Stimulated activated CD4-positive, alpha-beta T cell treated with anti-CD3 and anti-CD28 coated beads, Interleukin-12 subunit alpha, Interleukin-12 subunit beta, amount 100 ng/mL, for 48 hours (primary cell): Measurements from ENCODE around the gene ZNF746.
"Not testable (repeated sequence)": the region's sequence is repeated elsewhere in the genome, so short reads cannot be mapped to it uniquely, and the experiment has no call there.

ENCODE experiments used
- DNase-seq, 3 donors: peaks; one replicate each; pipeline ENCODE4 v3.0.0-alpha.2; 2020; ENCODE audit warnings: low read depth in 2 of 3, low spot score in 1 of 3

Gene ZNF746

DNA sequence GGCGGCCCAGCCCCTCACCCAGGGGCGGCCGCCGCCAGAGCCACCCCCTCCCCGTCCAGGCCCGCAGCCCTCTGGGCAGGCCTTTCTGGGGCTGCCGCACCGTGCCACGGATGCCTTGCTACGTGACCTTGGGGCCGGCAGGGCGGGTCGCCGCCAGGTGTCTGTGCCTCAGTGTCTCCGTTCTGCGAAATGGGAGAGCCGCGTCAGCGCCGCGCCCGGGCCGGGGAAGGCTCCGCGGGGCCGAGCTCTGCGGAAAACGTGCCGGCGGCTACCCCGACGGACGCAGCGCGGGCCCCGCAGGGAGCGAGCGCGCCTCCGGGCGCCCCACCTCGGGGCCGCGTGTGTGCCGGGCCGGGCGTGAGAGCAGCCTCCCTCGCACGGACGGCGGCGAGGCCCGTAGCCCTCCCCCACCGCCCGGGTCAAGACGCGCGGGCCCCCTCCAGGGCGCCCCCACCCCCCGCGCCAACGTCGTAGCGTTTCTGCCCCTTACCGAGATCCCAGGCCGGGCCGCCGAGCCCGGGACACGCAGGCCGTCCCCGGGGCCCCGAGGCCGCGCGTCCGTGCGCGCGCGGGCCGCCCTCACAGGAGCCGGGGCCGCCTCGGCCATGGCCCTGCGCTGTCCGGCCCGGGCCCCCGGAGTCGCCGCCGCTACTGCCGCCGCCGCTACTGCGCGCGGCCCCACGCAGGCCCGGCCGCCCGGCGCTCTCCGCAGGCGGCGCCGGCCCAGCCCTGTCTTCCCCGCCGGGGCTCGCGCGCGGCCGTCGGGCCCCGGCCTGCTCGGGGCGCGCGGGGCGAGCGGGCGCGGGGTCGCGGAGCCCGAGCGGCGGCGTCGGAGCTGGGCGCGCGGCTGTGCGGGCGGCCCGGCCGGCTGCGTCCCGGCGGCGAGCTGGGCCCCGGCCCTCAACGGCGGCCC is 37.8 kb downstream of the ZNF746 start:
- peak in 2 of 3 donors; percentile 8 for DNase-seq

DNA sequence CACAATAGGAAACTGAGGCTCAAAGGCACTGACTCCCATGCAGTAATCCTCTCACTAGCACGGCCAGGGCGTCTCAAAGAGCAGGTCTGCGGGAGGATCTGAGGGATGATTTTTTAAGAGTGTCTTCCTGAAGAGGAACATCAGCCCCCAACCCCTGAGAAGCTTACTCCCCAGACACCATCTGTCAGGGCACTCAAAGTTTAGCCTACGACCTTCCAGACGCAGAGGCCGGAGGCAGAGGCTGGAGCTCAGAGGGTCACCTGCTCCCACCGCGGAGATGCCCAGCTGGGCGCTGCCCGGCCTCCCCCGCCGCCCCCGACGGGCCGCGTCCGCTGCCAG is 38.4 kb downstream of the ZNF746 start:
- DNase-seq, result no peak

DNA sequence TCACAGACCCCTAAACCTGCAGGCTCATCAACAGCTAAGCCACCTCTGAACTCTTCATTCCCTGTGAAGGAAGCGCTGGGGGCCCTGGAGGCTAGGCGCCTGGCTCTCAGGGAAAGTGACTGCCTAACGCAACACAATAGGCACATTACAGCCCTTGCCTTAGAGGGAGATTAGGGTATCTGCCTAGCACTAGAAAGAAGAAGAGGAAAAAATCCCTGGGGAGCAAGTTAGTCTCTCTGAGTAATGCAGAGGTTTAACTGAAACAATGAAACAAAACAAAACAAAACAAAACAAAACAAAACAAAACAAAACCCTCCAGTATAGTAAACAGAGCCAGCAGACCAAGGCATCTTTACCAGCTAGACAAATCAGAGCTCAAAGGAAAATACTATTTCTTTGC is 39.4 kb downstream of the ZNF746 start:
- DNase-seq, result no peak

DNA sequence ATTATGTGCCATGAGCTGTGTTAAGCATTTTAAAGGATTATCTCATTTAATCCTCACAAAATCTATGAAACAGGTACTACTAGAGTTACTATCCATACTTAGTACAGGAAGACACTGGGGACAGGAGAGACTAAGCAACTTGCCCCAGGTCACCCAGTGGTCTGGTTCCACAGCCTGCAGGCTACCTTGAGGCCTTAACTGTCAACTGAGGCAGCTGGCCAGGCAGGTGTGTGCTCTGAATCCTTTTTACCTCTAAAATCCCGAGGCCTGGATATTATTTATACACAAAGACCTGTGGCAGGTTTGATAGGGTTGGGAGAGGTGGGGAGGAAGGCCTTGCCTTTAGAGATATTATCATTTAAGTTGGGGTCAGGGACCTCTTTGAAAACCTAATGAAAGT is 39.8 kb downstream of the ZNF746 start:
- no peak for DNase-seq

DNA sequence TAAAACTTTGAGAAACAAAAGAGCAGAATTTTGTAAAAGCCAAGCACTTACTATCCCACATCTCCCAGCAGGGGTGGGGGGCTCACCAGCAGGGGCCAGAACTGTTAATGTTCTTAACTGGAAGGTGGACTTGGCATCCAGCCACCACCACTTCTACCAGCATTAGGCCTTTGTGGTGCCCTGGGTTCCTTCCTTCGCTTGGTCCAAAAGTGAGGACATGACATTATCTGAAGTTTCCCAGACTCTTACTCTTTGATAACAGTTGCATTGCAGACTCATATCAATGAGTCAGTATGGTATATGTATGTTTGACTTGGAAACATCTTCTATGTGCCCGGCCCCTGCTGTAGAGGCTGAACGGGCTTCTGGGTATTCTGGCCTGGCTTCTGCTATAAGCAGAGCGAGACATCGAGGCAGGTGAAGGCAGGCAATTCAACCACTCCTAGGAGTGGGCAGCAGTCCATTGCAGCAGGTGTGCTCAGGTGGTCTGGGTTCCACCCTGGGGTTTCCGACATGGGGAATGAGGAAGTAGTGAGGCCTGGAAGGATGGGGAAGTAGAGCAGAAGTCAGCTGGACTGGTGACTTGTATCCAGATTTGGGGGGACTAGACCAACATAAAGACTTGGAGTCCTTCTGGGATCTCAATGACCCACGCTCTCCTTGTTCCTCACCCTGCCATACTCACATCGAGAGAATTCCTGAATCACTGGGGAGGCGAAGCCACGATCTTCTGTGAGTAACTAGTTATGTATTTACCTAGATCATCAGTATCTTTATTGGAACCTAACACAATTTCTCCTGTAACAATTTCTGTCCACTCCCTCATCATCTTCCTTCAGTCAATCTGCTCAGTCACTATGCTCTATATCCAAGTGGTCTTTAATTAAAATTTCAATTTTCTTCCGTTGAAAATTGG is 40.8 kb downstream of the ZNF746 start:
- DNase-seq, result no peak

DNA sequence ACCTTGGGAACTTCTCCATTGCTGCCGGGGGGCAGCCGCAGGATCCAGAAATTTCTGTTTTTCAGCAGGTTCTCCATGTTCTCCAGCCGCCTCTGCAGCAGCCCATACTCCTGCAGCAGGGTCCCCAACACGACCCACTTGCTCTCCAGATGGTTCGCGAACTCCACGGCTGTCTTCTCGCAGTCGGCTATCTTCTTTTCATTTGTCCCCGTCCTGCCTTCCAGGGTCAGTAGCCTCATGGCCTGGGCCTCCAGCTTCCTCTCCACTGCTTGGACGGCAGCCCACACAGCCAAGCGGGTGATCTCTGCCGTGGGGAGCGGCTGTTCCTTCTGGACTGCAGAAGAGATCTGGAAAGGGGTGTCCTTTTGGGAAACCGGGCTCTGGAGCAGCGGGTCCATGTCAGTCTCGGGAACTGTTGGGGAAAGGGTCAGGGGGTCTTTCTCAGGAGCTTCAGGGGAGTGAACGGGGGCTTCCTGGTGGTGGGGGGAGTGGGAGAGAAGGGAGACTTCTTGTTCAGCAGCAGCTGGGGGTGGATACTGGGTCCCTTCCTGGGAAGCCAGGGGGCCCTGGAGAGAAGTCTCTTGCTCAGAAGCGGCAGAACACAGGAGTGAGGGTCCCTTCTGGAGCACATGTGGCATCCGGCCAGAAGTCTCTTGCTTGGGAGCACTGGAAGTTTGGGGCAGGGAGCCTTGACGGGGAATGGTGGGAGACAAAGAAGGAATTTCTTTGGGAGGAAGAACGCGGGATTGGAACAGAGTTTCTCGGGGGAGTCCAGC is 42.2 kb downstream of the ZNF746 start:
- DNase-seq, result no peak

DNA sequence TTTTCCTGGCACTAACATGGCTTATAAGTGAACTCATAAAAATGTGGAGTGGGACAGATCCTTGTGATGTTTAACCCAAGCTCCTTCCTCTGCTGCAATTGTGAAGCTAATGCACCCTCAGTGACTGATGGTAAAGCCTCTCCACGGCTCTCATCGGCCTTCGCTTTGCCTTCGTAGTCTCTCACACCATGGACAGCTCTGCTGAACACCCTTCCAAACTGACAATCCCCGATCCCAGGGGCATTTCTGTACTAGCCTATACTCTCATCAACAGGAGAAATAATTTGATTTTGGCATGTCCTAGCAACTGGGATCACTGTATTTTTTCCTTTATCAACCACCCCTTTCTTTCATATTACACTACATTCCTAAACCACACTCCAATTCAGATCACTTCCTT is 42.9 kb downstream of the ZNF746 start:
- no peak for DNase-seq

DNA sequence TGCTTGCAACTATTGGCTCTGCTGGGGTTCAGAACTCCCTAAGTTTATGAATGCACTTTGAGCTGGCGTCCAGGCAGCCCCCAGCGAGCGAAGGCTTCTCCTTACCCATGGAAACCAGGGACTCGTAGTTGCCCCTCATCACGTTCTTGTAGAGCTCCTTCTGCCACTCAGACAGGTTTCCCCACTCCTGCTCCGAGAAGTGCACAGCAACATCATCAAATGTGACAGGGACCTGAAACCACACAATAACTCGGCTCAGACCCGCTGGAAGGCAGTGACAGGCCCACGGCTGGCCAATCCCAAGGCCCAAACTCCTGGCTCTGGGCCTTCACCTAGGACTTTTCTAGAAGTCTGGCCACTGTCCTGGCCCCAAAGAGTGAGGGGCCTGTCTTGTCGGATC is 43.6 kb downstream of the ZNF746 start:
- no peak for DNase-seq

DNA sequence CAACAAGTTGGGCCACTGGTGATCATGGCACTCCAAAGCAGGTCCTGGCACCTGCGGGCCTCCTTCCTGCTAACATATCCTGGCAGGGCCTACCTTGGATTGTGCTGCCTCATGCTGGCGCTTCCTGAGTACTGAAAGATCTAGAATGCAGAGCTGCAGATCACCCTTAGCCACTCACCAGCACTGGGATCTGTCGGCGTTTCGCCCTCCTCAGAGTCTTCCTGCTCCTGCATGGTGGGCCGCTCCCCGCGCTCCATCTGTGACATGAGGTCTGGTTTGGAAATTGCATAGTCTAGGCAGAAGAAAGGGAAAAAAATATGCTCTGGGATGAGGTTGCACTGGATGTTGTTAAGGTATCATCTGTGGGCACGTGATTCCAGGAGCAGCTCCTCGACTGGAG is 46.8 kb downstream of the ZNF746 start:
- DNase-seq, result no peak

DNA sequence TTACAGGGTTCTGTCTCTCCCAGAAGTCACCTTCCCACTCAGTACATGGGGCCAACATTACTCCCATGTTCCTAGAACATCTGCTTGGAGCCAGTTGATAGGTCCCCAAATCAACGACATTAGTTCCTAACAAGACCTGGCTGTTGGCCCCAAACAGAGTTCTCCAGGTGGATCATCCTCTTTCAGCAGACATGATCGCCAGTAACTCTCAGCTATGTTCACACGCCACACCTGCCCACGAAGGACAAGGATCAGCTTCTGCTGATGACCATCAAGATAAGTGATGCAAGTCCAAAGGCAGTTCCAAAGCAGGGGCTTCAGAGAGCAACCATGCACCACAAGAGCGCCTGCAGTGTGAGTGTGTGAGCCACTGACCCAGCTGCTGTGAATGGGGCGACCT is 47.7 kb downstream of the ZNF746 start:
- DNase-seq, result no peak

DNA sequence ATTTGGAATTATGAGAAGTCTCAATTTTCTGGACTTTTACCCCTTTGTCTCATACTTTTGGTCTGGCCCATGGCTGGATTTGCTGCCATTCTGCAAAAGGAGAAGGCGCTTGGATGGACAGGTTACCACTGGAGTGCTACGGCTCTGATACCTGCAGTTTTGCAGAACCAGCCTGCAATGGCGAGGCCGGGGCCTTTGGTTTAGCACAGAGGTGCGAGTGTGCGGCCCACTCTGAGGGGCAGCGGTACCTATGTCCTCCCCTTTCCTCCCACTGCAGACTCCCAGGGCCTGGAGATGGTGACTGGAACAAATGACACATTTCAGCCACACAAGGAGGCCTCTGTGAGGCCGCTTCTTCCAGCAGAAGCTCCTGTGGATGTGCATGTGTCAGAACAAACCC is 48.6 kb downstream of the ZNF746 start:
- no peak for DNase-seq

DNA sequence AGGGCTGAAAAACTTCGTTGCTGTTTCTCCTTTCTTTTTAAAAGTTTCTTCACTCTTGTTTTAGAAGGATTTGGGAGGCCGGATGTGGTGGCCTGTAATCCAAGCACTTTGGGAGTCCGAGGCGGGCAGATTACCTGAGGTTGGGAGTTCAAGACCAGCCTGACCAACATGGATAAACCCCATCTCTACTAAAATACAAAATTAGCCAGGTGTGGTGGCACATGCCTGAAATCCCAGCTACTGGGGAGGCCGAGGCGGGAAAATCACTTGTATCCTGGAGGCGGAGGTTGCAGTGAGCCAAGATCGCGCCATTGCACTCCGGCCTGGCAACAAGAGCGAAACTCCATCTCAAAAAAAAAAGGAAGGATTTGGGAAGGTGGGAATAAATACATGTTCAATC is 51.6 kb downstream of the ZNF746 start:
- DNase-seq, result not testable (repeated sequence)

DNA sequence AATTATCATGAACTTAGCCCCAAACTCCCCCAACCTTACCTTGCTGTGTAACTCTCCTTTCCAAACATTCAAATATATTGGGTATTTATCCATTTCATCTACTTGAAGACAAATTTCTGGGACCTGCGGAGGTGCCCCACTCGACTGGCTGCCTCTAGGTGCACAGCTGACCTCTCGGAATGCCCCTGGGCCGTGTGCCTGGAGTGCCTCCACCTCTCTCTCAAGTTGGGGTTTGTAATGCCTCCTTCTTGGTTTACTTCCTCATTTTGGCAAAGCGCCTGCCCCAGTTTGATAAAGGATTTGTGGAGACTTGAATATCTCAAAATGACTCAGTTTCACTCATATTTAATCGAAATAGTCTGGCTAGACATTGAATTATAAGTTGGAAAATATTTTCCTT is 53.3 kb downstream of the ZNF746 start:
- DNase-seq, result no peak

DNA sequence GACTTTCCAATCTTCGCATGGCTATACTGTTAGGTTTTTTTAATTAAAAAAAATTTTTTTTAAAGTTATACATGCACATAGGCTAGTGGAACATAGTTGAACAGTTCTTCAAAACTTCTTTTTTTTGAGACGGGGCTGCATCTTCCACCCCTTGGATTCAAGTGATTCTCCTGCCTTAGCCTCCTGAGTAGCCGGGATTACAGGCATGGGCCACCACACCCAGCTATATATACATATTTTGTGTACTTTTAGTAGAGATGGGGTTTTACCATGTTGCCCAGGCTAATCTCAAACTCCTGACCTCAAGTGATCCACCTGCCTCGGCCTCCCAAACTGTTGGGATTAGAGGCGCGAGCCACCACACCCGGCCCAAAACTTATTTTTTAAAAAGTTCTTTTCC is 54.1 kb downstream of the ZNF746 start:
- DNase-seq, result no peak

DNA sequence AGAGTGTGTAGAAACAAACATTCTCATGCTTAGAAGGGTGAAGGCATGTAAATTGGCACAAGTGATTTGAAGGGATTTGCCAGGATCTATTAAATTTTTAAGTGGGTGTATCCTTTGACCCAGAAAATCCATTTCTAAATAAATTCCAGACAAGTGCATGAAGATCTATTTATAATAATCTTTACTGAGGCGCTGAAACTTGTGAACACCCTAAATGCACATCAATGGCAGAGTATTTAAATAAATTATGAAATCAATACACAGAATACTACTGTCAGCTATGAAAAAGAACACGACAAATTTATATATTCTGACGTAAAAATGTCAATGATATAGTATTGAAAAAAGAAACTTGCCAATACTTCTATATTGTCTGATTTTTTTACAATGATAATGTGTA is 54.7 kb downstream of the ZNF746 start:
- DNase-seq, result no peak

DNA sequence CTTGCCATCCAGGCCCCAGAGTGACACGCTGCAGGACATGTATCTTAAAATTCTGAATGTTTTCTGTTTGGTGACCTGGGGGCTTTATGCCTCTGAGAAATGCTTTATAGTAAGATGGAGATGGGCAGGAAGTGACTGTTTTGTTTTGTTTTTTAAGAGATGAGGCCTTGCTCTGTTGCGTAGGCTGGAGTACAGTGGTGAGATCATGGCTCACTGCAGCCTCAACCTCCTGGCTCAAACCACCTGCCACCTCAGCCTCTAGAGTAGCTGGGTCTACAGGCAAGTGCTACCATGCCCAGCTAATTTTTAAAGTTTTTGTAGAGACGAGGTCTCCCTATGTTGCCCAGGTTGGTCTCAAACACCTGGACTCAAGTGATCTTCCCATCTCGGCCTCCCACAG is 57.4 kb downstream of the ZNF746 start:
- no peak for DNase-seq

DNA sequence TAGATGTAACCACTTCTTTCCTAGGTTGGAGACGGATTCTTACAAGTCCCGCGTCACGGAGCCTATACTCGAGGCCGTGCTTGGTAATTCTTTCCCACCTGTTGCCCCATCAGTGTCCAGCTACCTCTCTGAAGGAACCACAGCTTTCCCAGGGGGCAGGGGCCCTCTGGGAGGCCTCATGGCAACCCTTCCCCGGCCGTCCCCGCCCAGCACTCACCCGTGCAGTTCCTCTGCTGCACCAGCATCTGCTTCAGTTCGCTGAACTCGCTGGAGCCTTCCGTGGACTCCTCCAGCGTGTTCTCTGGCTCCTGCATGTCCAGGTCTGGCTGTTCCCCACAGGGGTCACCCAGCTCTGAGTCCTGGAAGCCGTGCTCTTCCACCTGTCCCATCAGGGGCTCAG is 61.3 kb downstream of the ZNF746 start:
- DNase-seq, result no peak

DNA sequence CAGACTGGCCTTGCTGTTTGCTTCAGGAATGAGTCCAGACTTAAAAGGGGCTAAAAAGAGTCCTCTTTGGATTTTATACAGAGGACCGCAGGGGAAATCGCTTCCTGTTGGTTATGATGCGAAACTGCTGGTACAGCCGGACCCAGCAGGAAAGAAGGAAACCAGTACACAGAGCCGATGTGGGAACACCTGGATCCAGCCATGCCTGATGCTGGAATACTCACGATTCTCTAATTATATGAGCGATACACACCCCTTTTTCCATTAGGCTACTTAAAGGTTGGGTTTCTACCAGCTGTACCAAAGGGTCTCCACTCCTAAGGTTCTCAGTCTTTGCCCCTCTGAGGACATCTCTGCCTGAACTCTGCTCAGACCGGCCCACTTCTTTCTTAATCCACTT is 64.5 kb downstream of the ZNF746 start:
- DNase-seq, result no peak

DNA sequence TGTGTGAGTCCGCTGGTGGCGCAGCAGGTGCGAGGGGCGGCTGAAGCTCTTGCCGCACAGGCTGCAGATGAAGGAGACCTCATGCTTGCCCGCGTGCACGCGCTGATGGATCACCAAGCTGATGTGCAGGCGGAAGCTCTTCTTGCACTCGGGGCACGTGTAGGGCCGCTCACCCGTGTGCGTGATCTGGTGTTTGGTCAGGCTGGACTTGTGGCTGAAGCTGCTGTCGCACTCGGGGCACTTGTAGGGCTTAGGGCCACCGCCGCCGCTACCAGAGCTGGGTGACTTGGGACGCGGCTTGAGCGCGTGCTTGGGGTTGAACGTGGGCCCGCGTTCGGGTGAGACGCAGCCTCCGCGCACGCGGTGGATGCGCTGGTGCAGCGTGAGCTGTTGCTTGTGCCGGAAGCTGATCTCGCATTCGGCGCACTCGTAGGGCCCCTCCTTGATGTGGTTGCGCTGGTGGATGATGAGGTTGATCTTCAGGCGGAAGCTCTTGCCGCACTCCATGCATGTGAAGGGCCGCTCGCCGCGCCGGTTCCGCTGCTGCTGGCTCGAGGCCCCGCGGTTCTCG is 65.4 kb downstream of the ZNF746 start:
- no peak for DNase-seq

DNA sequence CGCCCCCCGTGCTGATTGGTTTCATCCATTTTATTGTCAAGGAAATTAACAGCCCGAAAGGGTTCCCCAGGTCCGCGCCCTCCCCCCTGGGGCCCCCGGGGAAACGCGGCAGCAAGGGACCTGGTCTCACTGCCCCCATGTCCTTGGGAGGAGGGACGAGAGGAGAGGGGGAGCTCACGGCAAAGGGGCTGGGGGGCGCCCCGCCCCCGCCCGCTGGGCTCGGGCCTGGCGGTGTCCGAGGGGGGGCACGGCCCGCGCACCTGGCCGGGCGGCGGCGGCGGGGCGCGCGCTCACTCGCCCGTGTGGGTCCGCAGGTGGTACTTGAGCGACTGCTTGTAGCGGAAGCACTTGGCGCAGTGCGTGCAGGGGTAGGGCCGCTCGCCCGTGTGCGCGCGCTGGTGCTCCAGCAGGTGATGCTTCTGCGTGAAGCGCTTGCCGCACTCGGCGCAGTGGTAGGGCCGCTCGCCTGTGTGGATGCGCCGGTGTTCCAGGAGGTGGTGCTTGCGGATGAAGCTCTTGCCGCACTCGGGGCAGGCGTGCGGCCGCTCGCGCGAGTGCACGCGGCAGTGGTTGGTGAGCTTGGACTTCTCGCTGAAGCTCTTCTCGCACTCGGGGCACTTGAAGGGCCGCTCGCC is 66.0 kb downstream of the ZNF746 start:
- no peak for DNase-seq

DNA sequence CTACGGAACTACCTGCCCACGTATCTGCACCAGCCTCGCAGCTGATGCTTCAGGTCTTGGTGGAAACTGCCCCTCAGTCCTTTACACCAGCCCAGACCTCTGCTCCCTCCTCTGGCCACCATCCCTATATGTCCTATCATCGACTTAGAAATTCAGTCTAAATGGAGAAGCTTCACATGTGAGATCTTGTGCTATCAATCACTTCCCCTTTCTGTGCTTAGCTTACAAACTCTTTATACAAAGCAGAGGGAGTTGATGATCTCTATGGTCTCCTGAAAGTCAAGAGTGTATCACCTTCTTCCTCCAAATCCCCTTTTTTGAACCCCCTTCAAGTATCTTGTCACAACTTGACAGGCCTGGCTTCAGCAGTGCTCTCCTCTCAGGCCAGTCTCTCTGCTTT is 67.4 kb downstream of the ZNF746 start:
- no peak for DNase-seq
